ENCODE data around the gene PTGFRN.

- TF ChIP-seq, protein P1, sequence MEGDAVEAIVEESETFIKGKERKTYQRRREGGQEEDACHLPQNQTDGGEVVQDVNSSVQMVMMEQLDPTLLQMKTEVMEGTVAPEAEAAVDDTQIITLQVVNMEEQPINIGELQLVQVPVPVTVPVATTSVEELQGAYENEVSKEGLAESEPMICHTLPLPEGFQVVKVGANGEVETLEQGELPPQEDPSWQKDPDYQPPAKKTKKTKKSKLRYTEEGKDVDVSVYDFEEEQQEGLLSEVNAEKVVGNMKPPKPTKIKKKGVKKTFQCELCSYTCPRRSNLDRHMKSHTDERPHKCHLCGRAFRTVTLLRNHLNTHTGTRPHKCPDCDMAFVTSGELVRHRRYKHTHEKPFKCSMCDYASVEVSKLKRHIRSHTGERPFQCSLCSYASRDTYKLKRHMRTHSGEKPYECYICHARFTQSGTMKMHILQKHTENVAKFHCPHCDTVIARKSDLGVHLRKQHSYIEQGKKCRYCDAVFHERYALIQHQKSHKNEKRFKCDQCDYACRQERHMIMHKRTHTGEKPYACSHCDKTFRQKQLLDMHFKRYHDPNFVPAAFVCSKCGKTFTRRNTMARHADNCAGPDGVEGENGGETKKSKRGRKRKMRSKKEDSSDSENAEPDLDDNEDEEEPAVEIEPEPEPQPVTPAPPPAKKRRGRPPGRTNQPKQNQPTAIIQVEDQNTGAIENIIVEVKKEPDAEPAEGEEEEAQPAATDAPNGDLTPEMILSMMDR (IDR thresholded peaks at IDR 0.05; ENCODE audit: poor library complexity), result no peak
- no peak for TF ChIP-seq EZH2 (IDR thresholded peaks at IDR 0.05; ENCODE audit: borderline replicate concordance)
Observed at GRCh38 chr1:116950517-116951199, 40.9 kb downstream of the PTGFRN start.

Data from hepatocyte (in vitro differentiated cells).